ENCODE measurements around the gene MARCHF10. TPM values are rescaled to one million over a fixed set of nuclear protein-coding genes. Genes with fewer than 3 reads are reported as not detected.

MARCHF10 gene
- total RNA-seq, 1 experiment from 2014 or later = 0.39 TPM

- BruUV-seq (replicated peaks) = no TSS peak
- TF ChIP-seq TCF7L2 (IDR thresholded peaks at IDR 0.05; ENCODE audit: low read depth, low read length) = no peak
- TF ChIP-seq CTCF (IDR thresholded peaks at IDR 0.05) = no peak; the same call in 1 of the 2 replicates
- no peak for TF ChIP-seq POLR2AphosphoS5 (IDR thresholded peaks at IDR 0.05; ENCODE audit: low read depth, low read length)
- no peak for TF ChIP-seq REST (IDR thresholded peaks at IDR 0.05; ENCODE audit: insufficient read depth in 1 of 2, low read depth in 2 of 2, low read length in 1 of 2)
- no peak for TF ChIP-seq SIN3A (IDR thresholded peaks at IDR 0.05; ENCODE audit: borderline replicate concordance, insufficient read depth, low read depth, low read length)
- H3K4me3 ChIP-seq (ENCODE audit: low read depth in 2 of 2, low read length in 2 of 2) = no peak overlapping the region
- no peaks in the 10 kb centered on the region for H3K27me3 ChIP-seq (ENCODE audit: control insufficient read depth, insufficient read depth, low read length)
- H3K36me3 ChIP-seq (ENCODE audit: control insufficient read depth, insufficient read depth, low read length) = no peaks in the 10 kb centered on the region
- intact Hi-C loops (cut with micrococcal nuclease; ENCODE audit: unreplicated experiment) = no loop called here
- ATAC-seq (0 out of 2 replicates have a peak, but pooled peaks have one; percentile 24), DNase-seq (ENCODE audit: low read depth, low spot score) (no peak)
- ChIA-PET CTCF (no interaction called here), POLR2A (no interaction called here)
- H3K27ac ChIP-seq (ENCODE audit: low read length) = no peak overlapping the region
- H3K9me3 ChIP-seq (ENCODE audit: control insufficient read depth, insufficient read depth, low read depth, low read length) = no peaks in the 10 kb centered on the region
- in situ Hi-C loops (cut with HindIII; ENCODE audit: low pct_unique_long_range_greater_than_20kb, low sequenced_read_pairs) = no loop called here
- no peaks in the 10 kb centered on the region for H3K4me1 ChIP-seq (ENCODE audit: control insufficient read depth, insufficient read depth, low read length)
These were observed 117.8 kb downstream of the MARCHF10 start for GRCh38 chr17:62690168-62690897.

GRCh38 chr17:62689441-62690167 lies 118.5 kb downstream of the MARCHF10 start:
- Histone ChIP-seq H3K27ac (ENCODE audit: low read length) (no peak overlapping the region), H3K36me3 (ENCODE audit: control insufficient read depth, insufficient read depth, low read length) (no peaks in the 10 kb centered on the region), H3K4me1 (ENCODE audit: control insufficient read depth, insufficient read depth, low read length) (no peaks in the 10 kb centered on the region), H3K9me3 (ENCODE audit: control insufficient read depth, insufficient read depth, low read depth, low read length) (no peaks in the 10 kb centered on the region), H3K27me3 (ENCODE audit: control insufficient read depth, insufficient read depth, low read length) (no peaks in the 10 kb centered on the region), H3K4me3 (ENCODE audit: low read depth in 2 of 2, low read length in 2 of 2) (no peak overlapping the region)
- TF ChIP-seq CTCF (IDR thresholded peaks at IDR 0.05) = no peak
- no peak for TF ChIP-seq REST (IDR thresholded peaks at IDR 0.05; ENCODE audit: insufficient read depth in 1 of 2, low read depth in 2 of 2, low read length in 1 of 2)
- TF ChIP-seq TCF7L2 (IDR thresholded peaks at IDR 0.05; ENCODE audit: low read depth, low read length) = no peak
- no peak for TF ChIP-seq POLR2AphosphoS5 (IDR thresholded peaks at IDR 0.05; ENCODE audit: low read depth, low read length)
- no peak for TF ChIP-seq SIN3A (IDR thresholded peaks at IDR 0.05; ENCODE audit: borderline replicate concordance, insufficient read depth, low read depth, low read length)
- ChIA-PET POLR2A (no interaction called here), CTCF (no interaction called here)
- in situ Hi-C loops (cut with HindIII; ENCODE audit: low pct_unique_long_range_greater_than_20kb, low sequenced_read_pairs) (no loop called here), intact Hi-C loops (cut with micrococcal nuclease; ENCODE audit: unreplicated experiment) (no loop called here)
- BruUV-seq (replicated peaks) = no TSS peak
- DNase-seq (ENCODE audit: low read depth, low spot score) (no peak), ATAC-seq (no peak)

Measured in Panc1 (cell line).